Fibroblast of skin of abdomen (primary cell): Measurements from ENCODE around the gene DUSP19.

Experiments used
- DNase-seq: peaks from one replicate; pipeline ENCODE4 v3.0.0-alpha.2; 2013

The DUSP19 gene

GRCh38 chr2:183068561-183068960 is 10.0 kb upstream of the DUSP19 start:
- no peak for DNase-seq

- no peak for DNase-seq
These were observed 9.4 kb upstream of the DUSP19 start for GRCh38 chr2:183069174-183069573.

- peak; percentile 27 for DNase-seq
These were observed 7.4 kb upstream of the DUSP19 start for GRCh38 chr2:183070942-183071844.

GRCh38 chr2:183072177-183072576 is 6.4 kb upstream of the DUSP19 start:
- no peak for DNase-seq

GRCh38 chr2:183078163-183078463 is 434 bp upstream of the DUSP19 start:
- DNase-seq, result no peak

GRCh38 chr2:183079139-183079775 is 710 bp downstream of the DUSP19 start:
- no peak for DNase-seq

GRCh38 chr2:183081911-183082310 is 3.4 kb downstream of the DUSP19 start:
- no peak for DNase-seq

GRCh38 chr2:183088061-183088460 is 9.5 kb downstream of the DUSP19 start:
- no peak for DNase-seq

- no peak for DNase-seq
These were observed 10.8 kb downstream of the DUSP19 start for GRCh38 chr2:183089192-183089851.

GRCh38 chr2:183091318-183091953 is 12.9 kb downstream of the DUSP19 start:
- no peak for DNase-seq

- no peak for DNase-seq
These were observed 13.4 kb downstream of the DUSP19 start for GRCh38 chr2:183091954-183092345.

- peak; percentile 53 for DNase-seq
These were observed 15.5 kb downstream of the DUSP19 start for GRCh38 chr2:183093857-183094657.

GRCh38 chr2:183105402-183106134 is 27.0 kb downstream of the DUSP19 start:
- no peak for DNase-seq

GRCh38 chr2:183112577-183112976 is 34.0 kb downstream of the DUSP19 start:
- DNase-seq, result no peak

- DNase-seq, result no peak
These were observed 35.1 kb downstream of the DUSP19 start for GRCh38 chr2:183113630-183114029.

- DNase-seq, result no peak
These were observed 38.7 kb downstream of the DUSP19 start for GRCh38 chr2:183117226-183117625.

GRCh38 chr2:183123117-183123958 is 44.8 kb downstream of the DUSP19 start:
- no peak for DNase-seq

GRCh38 chr2:183123959-183124221 is 45.3 kb downstream of the DUSP19 start:
- DNase-seq, result no peak

- peak; percentile 90 for DNase-seq
These were observed 45.8 kb downstream of the DUSP19 start, which contains the start of gene NUP35 for GRCh38 chr2:183124222-183124956. NUP35 (plus strand) TSS chr2:183124443; CDS start chr2:183124458, 15 bp downstream.

GRCh38 chr2:183124957-183125255 is 46.4 kb downstream of the DUSP19 start:
- DNase-seq, result no peak
